BJ (cell line): Measurements from ENCODE around the gene ODAPH. TPM values are rescaled to one million over a fixed set of nuclear protein-coding genes. Genes with fewer than 3 reads are reported as not detected.
"Not testable (repeated sequence)": the region's sequence is repeated elsewhere in the genome, so short reads cannot be mapped to it uniquely, and the experiment has no call there.

Experiments
- CTCF ChIA-PET: fragments of 350-600 bp; formaldehyde crosslinking; extraction: SDS; loops from one replicate; lab custom pipeline; 2021; ENCODE audit warnings: antibody characterized with exemption, inconsistent platforms; lab: Yijun Ruan, JAX
- POLR2A ChIA-PET: fragments of 300-600 bp; sonication (Branson Sonifier 250); formaldehyde crosslinking; extraction: SDS; loops from one replicate; lab custom pipeline; 2021; ENCODE audit warnings: antibody characterized with exemption; lab: Charles Lee
- DNase-seq: peaks from one replicate; pipeline ENCODE4 v3.0.0-alpha.2; 2011; ENCODE audit warnings: low read depth
- H3K27me3 ChIP-seq: 2 replicates; pipeline ENCODE4 v1.6.0; 2011; ENCODE audit warnings: low read length; ENCODE audit not compliant: control insufficient read depth, insufficient read depth
- H3K36me3 ChIP-seq: 2 replicates; pipeline ENCODE4 v1.5.1; 2011; ENCODE audit warnings: low read length; ENCODE audit not compliant: control insufficient read depth, insufficient read depth
- H3K4me3 ChIP-seq: 2 replicates; pipeline ENCODE4 v1.5.1; 2011; ENCODE audit warnings: low read depth, mild to moderate bottlenecking, control low read depth, low read length
- polyA plus RNA-seq: library from polyadenylated mRNA; depleted of rRNA; stranded (reverse); fragments of >200 nt; gene quantifications from 2 replicates; pipeline ENCODE4 v1.2.3, GENCODE V29; 2011
- TF ChIP-seq, protein P1 (sequence below): IDR thresholded peaks from 2 replicates; pipeline ENCODE4 v1.5.1; 2011; ENCODE audit warnings: low read depth, mild to moderate bottlenecking, control low read depth, inconsistent platforms, low read length, moderate library complexity; ENCODE audit not compliant: insufficient read depth

The ODAPH gene
- polyA plus RNA-seq, 1 experiment = not detected

DNA sequence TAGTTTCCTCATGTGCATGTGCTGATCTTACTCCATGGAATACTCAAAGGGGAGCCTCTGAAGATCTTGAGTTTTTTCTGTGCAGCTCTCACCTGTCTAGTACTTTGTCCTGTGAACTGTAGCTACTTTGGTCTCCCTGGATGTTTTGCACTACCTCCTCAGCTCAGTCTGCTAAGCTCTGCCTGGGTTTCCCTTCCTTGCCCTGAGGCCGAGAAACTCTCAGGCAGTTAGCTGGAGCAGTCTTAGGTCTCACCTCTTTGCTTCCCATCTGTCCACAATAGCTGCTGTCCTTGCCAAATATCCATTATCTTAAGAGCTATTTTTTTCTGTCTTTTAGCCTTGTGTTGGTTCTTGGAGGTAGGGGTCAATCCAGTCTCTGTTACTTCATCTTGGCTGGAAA is 30.0 kb upstream of the ODAPH start:
- POLR2A ChIA-PET = no interaction called here
- DNase-seq = no peak
- CTCF ChIA-PET = interaction anchor here (1.6 kb wide), 1 partner anchor 15 kb away, joined by 5 read pairs; no protein-coding TSS in a partner anchor
- TF ChIP-seq, protein P1, sequence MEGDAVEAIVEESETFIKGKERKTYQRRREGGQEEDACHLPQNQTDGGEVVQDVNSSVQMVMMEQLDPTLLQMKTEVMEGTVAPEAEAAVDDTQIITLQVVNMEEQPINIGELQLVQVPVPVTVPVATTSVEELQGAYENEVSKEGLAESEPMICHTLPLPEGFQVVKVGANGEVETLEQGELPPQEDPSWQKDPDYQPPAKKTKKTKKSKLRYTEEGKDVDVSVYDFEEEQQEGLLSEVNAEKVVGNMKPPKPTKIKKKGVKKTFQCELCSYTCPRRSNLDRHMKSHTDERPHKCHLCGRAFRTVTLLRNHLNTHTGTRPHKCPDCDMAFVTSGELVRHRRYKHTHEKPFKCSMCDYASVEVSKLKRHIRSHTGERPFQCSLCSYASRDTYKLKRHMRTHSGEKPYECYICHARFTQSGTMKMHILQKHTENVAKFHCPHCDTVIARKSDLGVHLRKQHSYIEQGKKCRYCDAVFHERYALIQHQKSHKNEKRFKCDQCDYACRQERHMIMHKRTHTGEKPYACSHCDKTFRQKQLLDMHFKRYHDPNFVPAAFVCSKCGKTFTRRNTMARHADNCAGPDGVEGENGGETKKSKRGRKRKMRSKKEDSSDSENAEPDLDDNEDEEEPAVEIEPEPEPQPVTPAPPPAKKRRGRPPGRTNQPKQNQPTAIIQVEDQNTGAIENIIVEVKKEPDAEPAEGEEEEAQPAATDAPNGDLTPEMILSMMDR = no peak
- peaks cover 1% of the 10 kb centered on the region for H3K36me3 ChIP-seq
- H3K27me3 ChIP-seq = no peaks in the 10 kb centered on the region; the same call in 1 of the 2 replicates
- no peak overlapping the region for H3K4me3 ChIP-seq

DNA sequence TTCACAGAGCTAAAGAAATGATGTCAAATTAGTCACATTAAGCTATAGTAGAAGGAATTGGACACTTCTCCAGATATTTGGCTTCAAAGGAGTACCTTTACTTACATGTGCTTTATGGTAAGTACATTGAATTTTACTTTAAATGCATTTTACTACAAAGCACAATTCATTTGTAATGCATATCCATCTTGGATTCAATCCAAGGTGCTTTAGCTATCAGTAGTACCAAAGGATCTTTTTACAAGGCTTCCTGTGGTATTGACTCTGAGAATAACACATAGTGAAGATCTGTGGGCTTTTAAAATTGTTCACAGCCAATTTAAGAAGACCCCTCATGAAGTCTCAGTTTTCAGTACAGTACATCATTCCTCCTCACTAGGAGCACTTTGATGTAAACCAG is 28.4 kb upstream of the ODAPH start:
- Histone ChIP-seq H3K4me3 (no peak overlapping the region), H3K36me3 (peaks cover 1% of the 10 kb centered on the region), H3K27me3 (no peaks in the 10 kb centered on the region; the same call in 1 of the 2 replicates)
- no peak for DNase-seq
- ChIA-PET POLR2A (interaction anchor here (0.6 kb wide), 1 partner anchor 28 kb away, joined by 3 read pairs; the partner anchor contains the start of gene ODAPH), CTCF (interaction anchor here (1.1 to 1.6 kb wide), 2 partner anchors 13 to 369 kb away, joined by 3 to 5 read pairs; no protein-coding TSS in a partner anchor)
- TF ChIP-seq, protein P1 = no peak

DNA sequence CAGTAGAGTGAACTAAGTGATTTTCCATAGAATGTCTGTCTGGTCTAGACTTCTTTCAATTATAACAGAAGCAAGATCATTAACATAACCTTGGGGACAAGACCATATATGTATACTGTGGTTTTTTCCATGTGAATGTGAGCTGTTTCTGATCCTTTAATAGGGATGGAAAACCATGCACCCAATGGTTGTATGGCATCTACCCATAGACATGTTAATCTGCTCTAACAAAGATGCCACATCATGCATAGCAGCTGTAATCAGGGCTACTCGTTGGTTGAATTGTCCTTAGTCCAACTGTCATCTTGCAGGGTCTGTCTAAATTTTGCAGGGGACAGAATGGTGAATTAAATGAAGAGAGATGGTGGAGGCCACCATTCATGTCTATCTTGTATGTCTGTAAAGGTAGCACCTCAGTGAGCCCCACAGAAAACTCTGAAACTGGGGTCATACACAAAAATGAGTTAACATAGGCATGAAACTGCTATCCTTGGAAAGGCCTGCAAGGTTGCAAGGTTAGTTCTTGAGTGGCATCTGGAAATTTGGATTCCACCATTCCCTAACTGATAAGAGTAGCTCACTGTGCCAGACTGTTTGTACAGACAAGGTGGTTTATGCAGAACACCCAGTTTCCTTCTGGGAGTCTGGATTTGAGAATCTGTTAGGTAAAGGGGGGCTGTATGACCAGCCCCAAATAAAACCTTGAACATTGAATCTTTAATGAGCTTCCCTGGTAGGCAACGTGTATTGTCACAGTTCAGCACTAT is 25.1 kb upstream of the ODAPH start:
- no peaks in the 10 kb centered on the region; the same call in 1 of the 2 replicates for H3K27me3 ChIP-seq
- ChIA-PET POLR2A (no interaction called here), CTCF (no interaction called here)

DNA sequence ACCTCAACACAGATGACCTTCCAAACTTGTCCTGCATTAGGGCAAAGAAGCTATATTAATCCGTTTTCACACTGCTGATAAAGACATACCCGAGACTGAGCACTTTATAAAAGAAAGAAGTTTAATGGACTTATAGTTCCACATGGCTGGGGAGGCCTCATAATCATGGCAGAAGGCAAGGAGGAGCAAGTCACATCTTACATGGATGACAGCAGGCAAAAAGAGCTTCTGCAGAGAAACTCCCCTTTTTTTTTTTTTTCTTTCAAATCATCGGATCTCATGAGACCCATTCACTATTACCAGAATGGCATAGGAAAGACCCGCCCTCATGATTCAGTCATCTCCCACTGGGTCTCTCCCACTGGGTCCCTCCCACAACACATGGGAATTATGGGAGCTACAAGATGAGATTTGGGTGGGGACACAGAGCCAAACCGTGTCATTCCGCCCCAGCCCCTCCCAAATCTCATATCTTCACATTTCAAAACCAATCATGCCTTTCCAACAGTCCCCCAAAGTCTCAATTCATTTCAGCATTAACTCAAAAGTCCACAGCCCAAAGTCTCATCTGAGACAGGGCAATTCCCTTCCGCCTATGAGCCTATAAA is 24.2 kb upstream of the ODAPH start:
- H3K27me3 ChIP-seq, POLR2A ChIA-PET, H3K4me3 ChIP-seq, H3K36me3 ChIP-seq, DNase-seq: not testable (repeated sequence)
- CTCF ChIA-PET = interaction anchor here (0.7 kb wide), 1 partner anchor 11 kb away, joined by 3 read pairs; no protein-coding TSS in a partner anchor

More for the DNA sequence above, 25.1 kb upstream of the ODAPH start:
- Histone ChIP-seq H3K4me3 (no peak overlapping the region), H3K36me3 (peaks cover 1% of the 10 kb centered on the region)
- no peak for DNase-seq
- TF ChIP-seq, protein P1 = no peak

DNA sequence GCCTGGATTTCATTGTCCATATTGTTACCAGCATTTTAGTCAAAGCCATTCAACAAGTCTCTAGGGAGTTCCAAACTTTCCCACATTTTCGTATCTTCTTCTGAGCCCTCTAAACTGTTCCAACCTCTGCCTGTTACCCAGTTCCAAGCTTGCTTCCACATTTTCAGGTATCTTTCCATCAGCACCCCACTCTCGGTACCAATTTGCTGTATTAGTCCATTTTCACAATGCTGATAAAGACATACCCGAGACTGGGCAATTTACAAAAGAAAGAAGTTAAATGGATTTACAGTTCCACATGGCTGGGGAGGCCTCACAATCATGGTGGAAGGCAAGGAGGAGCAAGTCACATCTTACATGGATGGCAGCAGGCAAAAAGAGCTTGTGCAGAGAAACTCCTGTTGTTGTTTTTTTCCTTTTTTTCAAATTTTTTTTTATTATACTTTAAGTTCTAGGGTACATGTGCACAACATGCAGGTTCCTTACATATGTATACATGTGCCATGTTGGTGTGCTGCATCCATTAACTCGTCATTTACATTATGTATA is 22.5 kb upstream of the ODAPH start:
- CTCF ChIA-PET = interaction anchor here (0.6 kb wide), 1 partner anchor 346 kb away, joined by 3 read pairs; no protein-coding TSS in a partner anchor
- DNase-seq, POLR2A ChIA-PET, H3K27me3 ChIP-seq, H3K36me3 ChIP-seq, H3K4me3 ChIP-seq: not testable (repeated sequence)

DNA sequence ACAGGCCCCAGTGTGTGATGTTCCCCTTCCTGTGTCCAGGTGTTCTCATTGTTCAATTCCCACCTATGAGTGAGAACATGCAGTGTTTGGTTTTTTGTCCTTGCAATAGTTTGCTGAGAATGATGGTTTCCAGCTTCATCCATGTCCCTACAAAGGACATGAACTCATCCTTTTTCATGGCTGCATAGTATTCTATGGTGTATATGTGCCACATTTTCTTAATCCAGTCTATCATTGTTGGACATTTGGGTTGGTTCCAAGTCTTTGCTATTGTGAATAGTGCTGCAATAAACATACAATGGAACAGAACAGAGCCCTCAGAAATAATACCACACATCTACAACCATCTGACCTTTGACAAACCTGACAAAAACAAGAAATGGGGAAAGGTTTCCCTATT is 21.9 kb upstream of the ODAPH start:
- H3K27me3 ChIP-seq, POLR2A ChIA-PET, CTCF ChIA-PET, H3K4me3 ChIP-seq, DNase-seq, H3K36me3 ChIP-seq: not testable (repeated sequence)

DNA sequence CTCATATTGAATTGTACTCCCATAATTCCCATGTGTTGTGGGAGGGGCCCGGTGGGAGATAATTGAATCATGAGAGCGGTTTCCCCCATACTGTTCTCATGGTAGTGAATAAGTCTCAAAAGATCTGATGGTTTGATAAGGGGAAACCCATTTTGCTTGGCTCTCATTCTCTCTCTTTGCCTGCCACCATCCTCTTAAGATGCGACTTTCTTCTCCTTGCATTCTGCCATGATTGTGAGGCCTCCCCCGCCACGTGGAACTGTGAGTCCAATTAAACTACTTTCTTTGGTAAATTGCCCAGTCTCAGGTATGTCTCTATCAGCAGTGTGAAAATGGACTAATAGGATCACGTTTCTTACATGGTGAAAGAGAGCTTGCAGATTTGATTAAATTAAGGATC is 18.6 kb upstream of the ODAPH start:
- H3K27me3 ChIP-seq, POLR2A ChIA-PET, H3K4me3 ChIP-seq, CTCF ChIA-PET, DNase-seq, H3K36me3 ChIP-seq: not testable (repeated sequence)
